ENCODE measurements around the gene FOXQ1.
"Not testable (repeated sequence)": the region's sequence is repeated elsewhere in the genome, so short reads cannot be mapped to it uniquely, and the experiment has no call there.

FOXQ1 gene

DNA sequence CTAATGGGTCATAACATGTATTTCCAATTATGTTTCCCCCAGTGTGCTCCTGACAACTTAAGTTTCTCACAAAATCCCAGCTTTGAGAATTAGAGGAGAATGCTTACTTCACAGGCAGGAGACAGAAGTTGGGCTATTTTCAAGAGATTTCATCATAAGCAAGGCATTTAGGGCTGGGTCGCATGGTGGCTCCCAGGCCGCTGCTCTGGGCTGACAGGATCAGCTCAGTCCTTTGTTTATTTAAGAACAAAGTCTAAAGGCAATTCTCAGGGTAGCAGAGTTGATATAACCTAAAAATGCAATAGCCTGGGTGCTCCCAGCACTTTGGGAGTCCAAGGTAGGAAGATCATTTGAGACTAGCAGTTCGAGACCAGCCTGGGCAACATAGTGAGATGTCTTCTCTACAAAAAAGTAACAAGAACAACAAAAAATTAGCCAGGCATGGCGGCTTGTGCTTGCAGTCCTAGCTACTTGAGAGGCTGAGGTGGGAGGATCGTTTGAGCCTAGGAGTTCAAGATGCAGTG lies 10.9 kb downstream of the FOXQ1 start:
- no peak for DNase-seq

DNA sequence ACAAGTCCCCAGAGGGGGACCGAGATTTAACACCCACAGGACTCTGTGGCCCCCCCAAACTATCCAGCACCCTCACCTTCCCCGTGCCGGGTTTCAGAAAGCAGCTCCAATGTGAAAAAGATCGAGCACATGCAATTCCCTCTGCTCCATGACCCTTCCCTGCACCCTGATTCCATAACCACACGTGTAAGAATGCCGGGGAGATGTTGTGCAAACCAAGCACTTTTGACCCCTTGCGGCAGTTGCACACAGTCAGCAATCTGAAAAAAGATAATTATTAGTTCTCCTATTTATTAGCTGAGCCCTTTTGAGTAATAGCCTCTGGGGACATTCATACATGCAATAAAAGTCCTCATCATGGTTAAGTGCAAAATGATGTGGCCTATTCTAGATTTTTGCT lies 13.0 kb downstream of the FOXQ1 start:
- no peak for DNase-seq

DNA sequence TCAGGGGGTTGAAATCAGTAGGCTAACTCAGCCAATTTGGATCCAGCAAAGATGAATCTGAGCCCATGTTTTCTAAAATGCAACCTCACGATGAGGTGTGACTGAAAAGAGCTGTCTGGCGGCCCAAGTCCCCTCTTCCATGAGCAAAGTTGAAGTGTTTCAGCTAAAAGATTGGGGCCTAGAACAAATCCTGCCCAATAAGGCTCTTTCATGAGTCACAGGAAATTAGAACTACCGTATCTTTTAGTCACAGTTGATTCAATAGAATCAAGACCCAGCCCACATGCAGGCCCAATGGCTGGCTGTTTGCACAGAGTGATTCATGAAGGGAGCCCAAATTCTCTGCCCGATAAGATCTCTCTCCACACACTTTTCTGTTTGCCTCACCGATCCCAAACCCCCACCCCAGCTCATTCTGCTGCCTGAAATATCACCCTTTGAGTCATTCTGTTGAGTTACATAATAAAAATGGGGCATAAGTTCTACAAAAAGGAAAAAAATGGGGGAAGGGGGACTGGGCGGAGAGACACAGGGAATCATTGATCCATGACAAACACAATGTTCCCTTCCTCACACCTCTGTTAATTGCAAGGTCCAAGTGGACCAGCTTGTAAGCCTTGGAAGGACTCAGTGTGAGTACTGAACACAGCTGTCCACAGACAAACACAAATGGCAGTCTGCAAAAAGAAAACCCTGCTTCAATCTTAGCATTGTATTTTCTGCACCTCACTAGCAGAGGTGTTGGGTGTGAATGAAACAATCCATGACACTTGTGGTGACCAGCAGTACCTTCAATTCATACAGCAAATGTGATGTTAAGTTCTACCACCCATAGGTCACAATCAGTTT lies 13.8 kb downstream of the FOXQ1 start:
- no peak for DNase-seq

DNA sequence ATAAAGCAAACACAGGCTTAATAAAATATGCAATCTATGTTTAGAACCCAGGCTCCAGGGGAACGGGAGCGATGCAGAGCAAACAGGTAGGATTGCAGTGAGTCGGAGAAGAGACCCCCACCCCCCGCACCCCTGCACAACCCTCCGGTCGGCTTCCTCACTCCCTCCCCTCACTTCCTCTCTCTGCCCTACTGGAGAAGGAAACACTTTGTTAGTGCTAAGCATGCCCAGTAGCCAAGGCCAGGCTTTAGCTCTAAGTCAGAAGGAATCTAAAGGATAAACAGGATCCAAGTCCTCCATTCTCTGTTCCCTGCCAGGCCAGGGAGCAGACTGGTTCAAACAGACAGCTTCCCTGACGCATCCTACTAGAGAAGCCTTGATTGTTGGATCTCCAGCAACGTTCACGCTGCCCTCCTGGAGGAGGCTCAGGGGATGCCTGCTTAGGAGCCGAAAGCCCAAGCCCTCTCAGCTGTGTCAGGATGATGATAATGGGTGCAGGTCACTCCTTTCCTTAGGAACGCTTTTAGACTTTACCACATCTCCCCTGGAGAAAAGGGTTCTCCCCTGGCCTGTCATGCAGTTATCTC lies 14.7 kb downstream of the FOXQ1 start:
- no peak for DNase-seq

DNA sequence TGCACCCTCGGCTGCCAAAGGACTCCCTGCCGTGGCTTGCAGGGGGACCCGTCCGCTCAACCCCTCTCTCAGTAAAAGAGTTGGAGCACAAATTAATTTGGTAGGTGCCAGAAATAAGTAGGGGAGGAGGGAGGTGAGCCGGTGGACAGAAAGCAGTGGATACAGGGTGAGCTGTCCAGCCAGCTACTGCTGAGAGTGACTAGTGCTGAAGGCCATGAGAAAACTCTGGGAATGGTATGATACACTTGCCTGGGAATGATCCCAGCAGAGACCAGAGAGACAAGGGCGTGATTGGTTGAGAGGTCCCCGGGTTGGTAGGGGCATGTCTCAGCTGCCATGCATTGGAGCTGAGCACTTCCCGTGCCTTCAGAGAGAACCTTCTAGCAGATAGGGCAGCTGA lies 15.7 kb downstream of the FOXQ1 start:
- no peak for DNase-seq

DNA sequence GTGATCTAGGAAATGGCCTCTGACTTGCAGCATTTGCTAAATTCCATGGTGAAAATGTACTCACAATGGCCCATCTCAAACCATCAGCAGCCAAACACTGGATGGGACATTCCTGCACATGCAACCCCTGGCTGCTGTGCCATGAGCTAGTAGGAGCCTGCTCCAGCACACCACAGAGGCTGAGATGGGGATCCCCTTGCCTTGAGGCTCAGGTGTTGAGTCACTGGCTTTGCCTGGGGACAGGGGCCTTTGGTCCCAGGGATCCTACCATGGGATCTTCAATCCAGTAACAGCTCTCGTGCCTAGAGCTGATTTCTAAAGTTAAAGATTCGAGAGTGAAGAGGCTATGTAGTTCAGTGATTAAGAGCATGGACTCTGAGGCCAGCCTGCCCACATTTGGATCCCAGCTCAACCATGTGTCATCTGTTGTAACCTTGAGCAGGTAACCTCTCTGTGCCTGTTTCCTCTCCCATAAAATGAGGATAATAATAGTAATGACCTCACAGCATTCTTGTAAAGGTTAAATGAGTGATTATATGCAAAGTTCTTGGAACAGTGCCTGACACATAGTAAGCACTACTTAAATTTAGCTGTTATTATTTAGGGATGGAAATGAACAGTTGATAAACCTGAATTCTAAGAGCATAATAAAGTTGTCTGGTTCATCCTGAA lies 16.4 kb downstream of the FOXQ1 start:
- no peak for DNase-seq

DNA sequence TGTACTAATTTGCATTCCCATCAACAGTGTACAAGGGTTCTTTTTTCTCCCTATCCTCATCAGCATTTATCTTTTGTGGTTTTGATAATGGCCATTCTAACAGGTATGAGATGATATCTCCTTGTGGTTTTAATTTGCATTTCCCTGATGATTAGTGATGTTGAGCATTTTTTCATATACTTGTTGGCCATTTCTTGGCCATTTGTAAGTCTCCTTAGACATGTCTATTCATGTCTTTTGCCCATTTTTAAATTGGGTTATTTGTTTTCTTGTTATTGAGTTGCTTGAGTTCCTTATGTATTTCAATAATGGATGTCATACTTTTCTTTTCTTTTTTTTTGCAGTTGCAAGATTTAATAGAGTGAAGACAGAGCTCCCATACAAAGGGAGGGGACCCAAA lies 17.8 kb downstream of the FOXQ1 start:
- no peak for DNase-seq

DNA sequence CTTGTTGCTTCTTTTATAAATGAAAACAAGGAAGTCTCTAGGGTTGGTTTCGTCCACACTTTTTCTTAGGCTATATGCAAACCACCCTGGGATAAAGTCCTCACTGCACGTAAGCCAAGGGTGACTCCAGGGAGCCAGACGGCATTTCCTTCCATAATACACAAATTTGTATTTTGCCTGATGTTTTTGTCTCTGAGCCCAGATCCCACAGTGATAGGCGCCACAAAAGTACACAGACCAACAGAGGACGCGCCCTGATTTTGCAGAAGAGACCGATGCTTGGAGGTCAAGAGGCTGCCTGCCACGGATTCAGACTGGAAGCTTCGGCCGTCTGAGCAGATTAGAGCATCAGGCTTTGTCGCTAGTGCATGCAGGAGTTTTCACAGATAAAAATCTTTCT lies 22.8 kb downstream of the FOXQ1 start:
- DNase-seq = no peak

DNA sequence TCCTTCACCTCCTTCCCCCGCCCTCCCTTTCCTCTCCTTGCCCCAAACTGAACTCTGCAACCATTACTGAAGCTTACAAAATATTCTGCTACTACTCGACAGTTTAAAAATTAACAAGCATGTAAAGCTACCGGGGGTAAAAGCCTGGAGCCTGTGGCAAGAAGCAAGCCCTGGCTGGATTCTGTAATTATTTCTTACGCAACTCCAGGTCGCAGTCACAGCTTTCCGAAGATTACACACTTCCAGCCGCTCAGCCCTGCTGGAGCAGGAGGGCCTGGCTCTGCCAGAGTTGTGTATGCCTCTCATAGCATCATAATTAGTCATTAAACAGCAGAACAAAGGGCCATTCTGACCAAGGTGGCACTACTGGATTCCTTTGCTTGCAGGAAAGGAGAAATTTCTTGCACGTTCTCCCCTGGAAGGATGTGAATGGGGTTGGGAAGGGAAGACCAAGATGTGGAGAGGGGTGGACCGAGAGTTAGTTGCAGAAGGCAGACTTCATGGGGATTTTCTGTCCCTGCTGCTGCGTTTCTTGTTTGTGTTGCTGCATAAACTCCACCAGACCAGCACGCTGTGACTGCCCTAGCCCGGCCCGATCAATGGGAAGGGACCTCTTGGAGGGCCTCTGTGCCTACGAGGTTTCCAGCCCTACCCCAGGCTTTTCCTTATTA lies 23.6 kb downstream of the FOXQ1 start:
- DNase-seq = no peak

DNA sequence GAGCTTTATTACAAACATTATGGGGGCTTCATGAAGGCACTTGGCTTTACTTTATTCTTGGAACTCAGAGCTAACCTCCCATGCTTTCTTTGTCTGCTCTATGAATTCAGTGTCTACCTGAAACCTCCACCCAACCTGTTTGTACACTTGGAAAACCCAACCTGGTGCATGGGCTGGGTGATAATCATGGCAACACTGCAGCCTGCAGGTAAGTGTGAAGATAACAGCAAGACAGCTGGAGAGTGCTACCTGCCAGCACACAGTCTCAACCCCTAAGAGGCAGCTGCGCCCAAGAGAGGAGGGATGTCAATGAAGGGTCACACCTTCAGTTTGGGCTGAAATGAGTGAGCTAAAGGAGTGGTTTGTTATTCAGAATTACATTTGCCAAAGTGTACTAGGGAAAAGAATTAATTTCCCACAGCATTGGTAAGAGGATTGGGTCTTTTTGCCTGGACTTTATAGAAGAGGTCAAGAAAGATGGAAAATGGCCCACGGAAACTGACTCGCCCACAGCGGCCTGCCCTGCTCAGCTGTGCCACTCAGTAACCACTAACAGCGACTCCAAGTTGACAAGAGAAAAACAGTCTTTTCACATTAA lies 24.4 kb downstream of the FOXQ1 start:
- no peak for DNase-seq

DNA sequence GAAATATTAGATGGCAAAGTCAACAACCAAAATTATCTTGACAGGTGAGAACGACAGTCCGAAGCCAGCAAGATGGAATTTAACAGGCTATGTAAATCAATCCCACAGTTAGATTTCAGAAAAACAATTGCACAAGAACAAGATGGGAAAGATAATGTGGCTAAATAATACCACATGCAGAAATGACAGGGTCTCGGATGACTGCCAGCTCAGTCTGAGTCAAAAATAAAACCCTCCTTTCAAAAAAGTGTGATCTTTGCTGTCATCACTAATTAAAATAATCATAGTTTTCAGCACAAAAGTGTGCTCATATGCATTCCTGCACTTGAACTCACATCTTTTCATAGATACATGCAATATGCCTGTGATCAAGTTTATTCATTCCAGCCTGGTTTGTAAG lies 25.9 kb downstream of the FOXQ1 start:
- DNase-seq = no peak

DNA sequence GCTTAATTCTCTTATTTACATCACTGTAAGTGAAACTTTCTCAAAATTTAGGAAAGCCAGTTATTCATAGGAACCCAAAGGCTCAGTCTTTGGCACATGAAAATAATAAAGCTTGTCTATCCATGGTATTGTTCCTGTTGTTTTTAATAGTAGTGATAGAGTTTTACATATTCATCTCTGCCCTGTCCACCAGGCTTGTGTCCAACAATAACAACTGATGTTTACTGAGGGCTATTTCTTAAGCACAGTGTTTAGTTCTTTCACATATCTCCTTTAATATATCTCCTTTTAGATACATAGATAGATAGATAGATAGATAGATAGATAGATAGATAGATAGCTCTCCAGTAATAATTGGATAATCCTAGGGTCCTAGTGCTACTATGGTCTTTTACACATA lies 34.2 kb downstream of the FOXQ1 start:
- no peak for DNase-seq

DNA sequence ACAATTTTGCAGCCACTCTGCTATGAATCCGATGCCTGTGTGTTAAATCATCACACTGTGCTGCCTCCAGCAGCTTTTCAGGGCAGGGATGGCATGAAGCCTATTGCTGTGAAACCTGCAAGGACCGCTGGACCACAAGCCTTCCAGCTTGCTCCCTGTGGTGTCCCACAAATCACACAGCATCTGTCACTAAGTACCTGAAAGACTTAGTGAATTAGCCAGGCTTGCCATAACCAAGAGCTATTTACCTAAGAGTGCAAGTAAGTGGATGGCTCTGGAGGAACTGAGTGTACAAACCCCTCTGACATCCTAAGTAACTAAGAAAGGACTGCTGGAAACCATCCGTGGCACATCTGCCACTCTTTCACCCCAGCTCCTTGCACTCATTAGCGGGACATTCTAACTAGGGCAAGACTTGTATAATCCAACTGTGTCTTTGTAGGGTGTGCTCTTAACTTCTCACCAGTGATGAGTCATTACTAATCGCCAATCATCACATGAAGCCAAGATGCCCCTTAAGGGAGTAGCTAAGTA lies 34.7 kb downstream of the FOXQ1 start:
- no peak for DNase-seq

DNA sequence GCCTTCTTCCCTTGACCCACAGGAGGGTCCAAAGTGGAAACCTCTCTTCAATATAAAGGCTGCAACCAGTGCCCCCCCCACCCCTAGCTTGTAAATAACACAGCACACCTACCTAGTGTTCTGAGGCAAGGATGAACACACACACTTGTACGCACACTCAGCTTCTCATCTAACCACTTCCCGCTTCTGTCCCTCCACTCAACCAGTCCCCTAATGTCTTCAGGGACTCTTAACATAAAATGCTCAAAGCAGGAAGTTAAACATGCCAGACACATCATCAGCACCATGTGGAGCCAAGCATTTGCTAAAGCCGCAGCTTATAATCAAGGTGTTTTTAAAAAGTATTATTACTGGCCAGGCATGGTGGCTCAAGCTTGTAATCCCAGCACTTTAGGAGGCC lies 35.3 kb downstream of the FOXQ1 start:
- DNase-seq = no peak

DNA sequence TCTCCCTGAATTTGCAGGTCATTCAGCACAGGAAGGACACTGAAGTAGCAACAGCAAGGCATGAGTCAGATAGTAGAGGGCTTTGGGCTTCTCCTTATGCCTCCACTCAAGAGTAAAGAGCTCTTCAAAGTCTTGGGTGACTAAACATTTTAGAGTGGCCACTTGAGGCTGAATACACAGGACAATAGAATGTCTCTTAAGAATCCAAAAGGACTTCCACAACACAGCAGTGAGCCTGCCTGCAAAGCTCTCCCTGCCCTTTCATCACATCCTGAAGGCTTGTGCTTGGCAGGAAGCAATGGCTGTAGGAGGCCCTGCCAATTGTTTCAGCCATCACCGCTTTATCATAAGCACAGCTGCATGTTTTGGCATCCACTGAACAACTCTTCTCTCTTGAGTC lies 36.8 kb downstream of the FOXQ1 start:
- no peak for DNase-seq

DNA sequence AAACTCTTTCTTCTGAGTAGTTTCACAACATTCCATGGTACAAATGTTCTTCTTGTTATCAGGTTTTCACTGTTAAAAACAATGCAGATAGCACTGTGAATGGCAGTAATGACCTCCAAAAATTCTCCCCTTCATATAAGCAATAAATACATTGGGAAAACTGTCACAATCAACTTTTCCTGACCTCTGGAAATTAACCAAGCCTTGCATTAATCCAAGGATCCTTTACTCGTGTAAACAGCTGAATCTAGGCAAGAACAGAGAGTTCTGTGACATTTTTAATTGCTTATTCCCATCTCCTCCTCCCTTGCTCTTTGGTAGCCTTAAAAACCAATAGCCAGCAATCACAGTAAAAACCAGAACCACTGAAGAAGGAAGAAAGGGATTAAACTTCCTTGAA lies 37.8 kb downstream of the FOXQ1 start:
- no peak for DNase-seq

DNA sequence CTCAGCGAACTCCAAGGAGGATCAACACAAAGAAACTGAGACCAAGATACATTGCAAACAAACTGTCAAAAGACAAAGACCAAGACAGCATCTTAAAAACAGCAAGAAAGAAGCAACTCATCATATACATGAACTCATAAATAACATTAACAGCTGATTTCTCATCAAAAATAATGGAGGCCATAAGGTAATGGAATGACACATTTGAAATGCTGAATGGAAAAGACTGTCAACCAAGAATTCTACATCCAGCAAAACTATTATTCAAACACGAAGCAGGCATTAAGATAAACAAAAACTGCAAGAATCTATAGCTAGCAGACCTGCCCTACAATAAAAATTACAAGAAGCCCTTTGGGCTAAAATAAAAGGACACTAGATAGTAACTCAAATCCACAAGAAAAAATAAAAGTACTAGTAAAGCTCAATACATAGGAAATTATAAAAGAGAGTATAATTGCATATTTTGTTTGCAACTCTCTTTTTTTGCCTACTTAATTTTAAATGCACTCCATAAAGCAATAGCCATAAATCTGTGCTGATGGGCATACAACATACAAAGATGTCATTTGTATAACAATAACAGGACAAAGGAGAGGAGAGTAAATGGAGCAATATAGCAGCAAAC lies 39.6 kb downstream of the FOXQ1 start:
- no peak for DNase-seq

DNA sequence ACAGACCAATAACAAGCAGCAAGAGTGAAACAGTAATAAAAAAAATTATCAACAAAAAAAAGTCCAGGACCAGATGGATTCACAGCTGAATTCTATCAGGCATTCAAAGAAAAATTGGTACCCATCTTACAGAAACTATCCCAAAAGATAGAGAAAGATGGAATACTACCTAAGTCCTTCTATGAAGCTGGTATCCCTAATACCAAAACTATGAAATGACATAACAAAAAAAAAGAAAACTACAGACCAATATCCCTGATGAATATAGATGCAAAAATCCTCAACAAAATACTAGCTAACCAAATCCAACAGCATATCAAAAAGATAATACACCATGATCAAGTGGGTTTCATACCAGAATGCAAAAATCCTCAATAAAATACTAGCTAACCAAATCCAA lies 43.2 kb downstream of the FOXQ1 start:
- not testable (repeated sequence) for DNase-seq

DNA sequence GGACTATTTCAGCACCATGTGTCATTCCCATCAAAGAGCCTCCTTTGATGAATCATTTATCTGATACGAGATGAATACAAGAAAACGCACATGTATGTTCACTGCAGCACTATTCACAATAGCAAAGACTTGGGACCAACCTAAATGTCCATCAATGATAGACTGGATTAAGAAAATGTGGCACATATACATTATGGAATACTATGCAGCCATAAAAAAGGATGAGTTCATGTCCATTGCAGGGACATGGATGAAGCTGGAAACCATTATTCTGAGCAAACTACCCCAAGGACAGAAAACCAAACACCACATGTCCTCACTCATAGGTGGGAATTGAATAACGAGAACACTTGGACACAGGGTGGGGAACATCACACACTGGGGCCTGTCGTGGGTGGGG lies 49.8 kb downstream of the FOXQ1 start:
- DNase-seq = not testable (repeated sequence)

DNA sequence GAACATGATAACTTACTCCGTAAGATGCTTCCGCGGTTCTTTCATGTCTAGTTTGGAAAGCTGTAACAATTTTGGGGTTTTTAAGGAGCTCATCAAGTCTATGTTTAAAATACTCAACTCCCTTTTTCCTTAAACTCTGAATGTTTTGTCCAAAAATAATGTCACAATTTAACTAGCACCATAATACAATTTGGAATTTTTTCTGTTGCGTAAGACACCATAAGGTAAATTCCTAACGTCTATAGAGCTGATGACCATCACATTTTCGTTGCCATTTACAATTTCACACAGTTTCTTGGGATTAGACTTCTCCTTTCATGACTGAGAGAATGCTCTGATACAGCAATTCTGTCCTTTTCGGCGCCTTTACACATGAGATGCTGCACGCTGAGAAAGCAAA lies 50.7 kb downstream of the FOXQ1 start:
- DNase-seq = no peak

DNA sequence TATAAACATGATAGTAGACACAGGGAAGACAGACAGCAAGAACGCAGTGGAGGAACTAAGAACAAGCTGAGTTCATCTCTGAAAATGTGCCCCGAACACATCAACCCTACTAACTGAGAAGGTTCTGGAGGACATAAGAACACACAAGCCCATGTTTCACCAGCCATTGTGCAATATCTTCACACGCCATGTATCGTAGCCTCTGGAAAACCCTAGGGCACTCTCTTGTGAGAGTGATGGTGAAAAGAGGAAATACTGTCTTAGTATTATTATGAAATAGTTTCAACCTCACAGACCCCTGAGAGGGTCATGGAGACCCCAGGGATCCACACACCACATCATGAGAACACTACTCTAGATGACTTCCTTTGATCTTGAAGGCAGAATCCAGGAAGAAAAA lies 51.4 kb downstream of the FOXQ1 start:
- no peak for DNase-seq

All from NCI-H1092 (cell line).